Lung (tissue), 12 donors: ENCODE measurements around the gene ACSM6. TPM values are rescaled to one million over a fixed set of nuclear protein-coding genes. Genes with fewer than 3 reads are reported as not detected.

ENCODE experiments used
- ATAC-seq: fragments of 200-7000 bp; cut with Tn5 transposase; one replicate; pipeline ENCODE4 v1.9.1; 2020; ENCODE audit warnings: moderate number of reproducible peaks; ENCODE audit not compliant: insufficient read depth, low FRiP score
- DNase-seq, 3 donors: peaks; one replicate each; pipeline ENCODE4 v3.0.0-alpha.2; 2013 to 2017
- H3K27ac ChIP-seq, 2 donors: one replicate each; pipeline ENCODE4 v1.5.1; 2013; ENCODE audit warnings: mild to moderate bottlenecking in 2 of 2, moderate library complexity in 2 of 2, control low read depth in 1 of 2, inconsistent platforms in 1 of 2, low read depth in 1 of 2, low read length in 1 of 2
- H3K27me3 ChIP-seq, 3 donors: one replicate each; pipeline ENCODE4 v1.5.1; 2013; ENCODE audit warnings: low read length in 2 of 3; ENCODE audit not compliant: control insufficient read depth in 3 of 3, insufficient read depth in 3 of 3
- H3K36me3 ChIP-seq, 4 donors: one replicate each; pipeline ENCODE4 v1.5.1; 2013; ENCODE audit warnings: low read length in 4 of 4, mild to moderate bottlenecking in 1 of 4, moderate library complexity in 1 of 4; ENCODE audit not compliant: control insufficient read depth in 4 of 4, insufficient read depth in 4 of 4
- H3K4me1 ChIP-seq, 5 donors: one replicate each; pipeline ENCODE4 v1.5.1; 2013; ENCODE audit warnings: low read length in 5 of 5, mild to moderate bottlenecking in 2 of 5, moderate library complexity in 1 of 5; ENCODE audit not compliant: control insufficient read depth in 5 of 5, insufficient read depth in 5 of 5
- H3K4me3 ChIP-seq: one replicate; pipeline ENCODE4 v1.5.1; 2013; ENCODE audit warnings: mild to moderate bottlenecking, control low read depth, moderate library complexity
- H3K9ac ChIP-seq, 2 donors: one replicate each; pipeline ENCODE4 v1.5.1; 2013; ENCODE audit warnings: low read length in 2 of 2, control low read depth in 1 of 2; ENCODE audit not compliant: insufficient read depth in 1 of 2
- H3K9me3 ChIP-seq, 4 donors: one replicate each; pipeline ENCODE4 v1.5.1; 2013; ENCODE audit warnings: low read length in 3 of 4, mild to moderate bottlenecking in 1 of 4, moderate library complexity in 1 of 4; ENCODE audit not compliant: control insufficient read depth in 4 of 4, insufficient read depth in 3 of 4
- CTCF ChIP-seq: IDR thresholded peaks from 2 replicates; pipeline ENCODE4 v1.5.1; 2012; ENCODE audit warnings: mild to moderate bottlenecking; ENCODE audit errors: control extremely low read depth, extremely low read depth
- WGBS, 2 donors: extraction: QIAGEN DNeasy Blood & Tissue Kit; methylation state at CpG; one replicate each; pipeline ENCODE4 v1.1.7; 2013; 5-methylcytosine and 5-hydroxymethylcytosine counted together
- polyA plus RNA-seq, 2 donors: library from polyadenylated mRNA; stranded (reverse); fragments of 200-250 nt; gene quantifications; one replicate each; pipeline ENCODE4 v1.2.1, GENCODE V29; 2013
- total RNA-seq, 2 donors: library from RNA; depleted of rRNA in 1 of 2; stranded (reverse); fragments of >200 nt in 1 of 2; gene quantifications; one replicate each; pipeline ENCODE4 v1.2.1, GENCODE V29; 2014 to 2021
- donor health status: control.
- donor health status: control.
- donor health status: Bipolar disorder and iron deficiency.
- donor health status: healthy.
- donor health status: DM: yes; HTN: yes; CAD: no.

The ACSM6 gene
- total and polyA plus RNA-seq, 4 donors: not detected

GRCh38 chr10:95209509-95210127 is 15.6 kb downstream of the ACSM6 start:
- no peaks in the 10 kb centered on the region for H3K27me3 ChIP-seq
- H3K4me3 ChIP-seq: no peak overlapping the region
- TF ChIP-seq CTCF: no peak
- DNase-seq: no peak
- no peaks in the 10 kb centered on the region for H3K9me3 ChIP-seq
- 95 to 96% methylated on average over 6 of the region's 6 CpGs for WGBS, 2 donors
- no peak overlapping the region for H3K9ac ChIP-seq
- no peak for ATAC-seq
- H3K27ac ChIP-seq: no peak overlapping the region
- H3K36me3 ChIP-seq: no peaks in the 10 kb centered on the region
- no peaks in the 10 kb centered on the region for H3K4me1 ChIP-seq

GRCh38 chr10:95211606-95212279 is 17.7 kb downstream of the ACSM6 start:
- H3K4me1 ChIP-seq: no peaks in the 10 kb centered on the region
- DNase-seq (no peak), ATAC-seq (no peak)
- WGBS, 2 donors: 88 to 92% methylated on average over 3 of the region's 3 CpGs
- no peaks in the 10 kb centered on the region for H3K27me3 ChIP-seq
- no peak overlapping the region for H3K27ac ChIP-seq
- H3K36me3 ChIP-seq: no peaks in the 10 kb centered on the region
- H3K4me3 ChIP-seq: no peak overlapping the region
- no peaks in the 10 kb centered on the region for H3K9me3 ChIP-seq
- H3K9ac ChIP-seq: no peak overlapping the region
- TF ChIP-seq CTCF: no peak

- Histone ChIP-seq H3K9ac (no peak overlapping the region), H3K27me3 (no peaks in the 10 kb centered on the region), H3K4me1 (no peaks in the 10 kb centered on the region), H3K27ac (no peak overlapping the region), H3K4me3 (no peak overlapping the region), H3K36me3 (no peaks in the 10 kb centered on the region), H3K9me3 (no peaks in the 10 kb centered on the region)
- no peak for TF ChIP-seq CTCF
- ATAC-seq (no peak), DNase-seq (peak in 1 of 3 donors; percentile 31)
- 52 to 63% methylated on average over 2 of the region's 2 CpGs for WGBS, 2 donors
Observed at GRCh38 chr10:95214369-95214768, 20.3 kb downstream of the ACSM6 start.
